Epithelial cell of proximal tubule (primary cell): ENCODE data around the gene TP53AIP1. TPM values are rescaled to one million over a fixed set of nuclear protein-coding genes. Genes with fewer than 3 reads are reported as not detected.
"Not testable (repeated sequence)": the region's sequence is repeated elsewhere in the genome, so short reads cannot be mapped to it uniquely, and the experiment has no call there.

Experiments used
- DNase-seq: peaks from one replicate; pipeline ENCODE4 v3.0.0-alpha.2; 2011; ENCODE audit warnings: low read depth
- H3K4me3 ChIP-seq: 2 replicates; pipeline ENCODE4 v1.5.1; 2011; ENCODE audit warnings: low read depth, mild to moderate bottlenecking, low read length
- CTCF ChIP-seq: conservative IDR thresholded peaks from 2 replicates; pipeline ENCODE4 v1.5.1; 2012; ENCODE audit warnings: low read depth, mild to moderate bottlenecking, low read length
- total RNA-seq: library from RNA; depleted of rRNA; stranded (reverse); fragments of >200 nt; gene quantifications from 2 replicates; pipeline ENCODE4 v1.2.3, GENCODE V29; 2015

The TP53AIP1 gene
- total RNA-seq, 1 donor from 2014 or later: not detected

- TF ChIP-seq CTCF: no peak
- no peak for DNase-seq
- no peak overlapping the region for H3K4me3 ChIP-seq
These were observed 22.0 kb downstream of the TP53AIP1 start for GRCh38 chr11:128920666-128921065.

GRCh38 chr11:128919635-128920034 lies 23.0 kb downstream of the TP53AIP1 start:
- H3K4me3 ChIP-seq, DNase-seq: not testable (repeated sequence)

GRCh38 chr11:128919216-128919615 lies 23.5 kb downstream of the TP53AIP1 start:
- no peak for TF ChIP-seq CTCF
- no peak for DNase-seq
- no peak overlapping the region for H3K4me3 ChIP-seq

GRCh38 chr11:128917144-128917724 lies 25.4 kb downstream of the TP53AIP1 start:
- TF ChIP-seq CTCF: no peak
- no peak overlapping the region for H3K4me3 ChIP-seq
- DNase-seq: no peak

GRCh38 chr11:128916681-128917080 lies 26.0 kb downstream of the TP53AIP1 start:
- no peak for TF ChIP-seq CTCF
- no peak overlapping the region for H3K4me3 ChIP-seq
- no peak for DNase-seq

- DNase-seq: no peak
- H3K4me3 ChIP-seq: no peak overlapping the region
- no peak for TF ChIP-seq CTCF
These were observed 26.6 kb downstream of the TP53AIP1 start for GRCh38 chr11:128916037-128916572.

GRCh38 chr11:128915149-128915521 lies 27.5 kb downstream of the TP53AIP1 start:
- no peak overlapping the region for H3K4me3 ChIP-seq
- no peak for TF ChIP-seq CTCF
- no peak for DNase-seq
